GM19238 (cell line): ENCODE data around the gene CEP43.

ENCODE experiments used
- DNase-seq: peaks from one replicate; pipeline ENCODE4 v3.0.0; 2011; ENCODE audit warnings: low spot score; ENCODE audit not compliant: insufficient read length

The CEP43 gene, protein sequence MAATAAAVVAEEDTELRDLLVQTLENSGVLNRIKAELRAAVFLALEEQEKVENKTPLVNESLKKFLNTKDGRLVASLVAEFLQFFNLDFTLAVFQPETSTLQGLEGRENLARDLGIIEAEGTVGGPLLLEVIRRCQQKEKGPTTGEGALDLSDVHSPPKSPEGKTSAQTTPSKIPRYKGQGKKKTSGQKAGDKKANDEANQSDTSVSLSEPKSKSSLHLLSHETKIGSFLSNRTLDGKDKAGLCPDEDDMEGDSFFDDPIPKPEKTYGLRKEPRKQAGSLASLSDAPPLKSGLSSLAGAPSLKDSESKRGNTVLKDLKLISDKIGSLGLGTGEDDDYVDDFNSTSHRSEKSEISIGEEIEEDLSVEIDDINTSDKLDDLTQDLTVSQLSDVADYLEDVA

DNA sequence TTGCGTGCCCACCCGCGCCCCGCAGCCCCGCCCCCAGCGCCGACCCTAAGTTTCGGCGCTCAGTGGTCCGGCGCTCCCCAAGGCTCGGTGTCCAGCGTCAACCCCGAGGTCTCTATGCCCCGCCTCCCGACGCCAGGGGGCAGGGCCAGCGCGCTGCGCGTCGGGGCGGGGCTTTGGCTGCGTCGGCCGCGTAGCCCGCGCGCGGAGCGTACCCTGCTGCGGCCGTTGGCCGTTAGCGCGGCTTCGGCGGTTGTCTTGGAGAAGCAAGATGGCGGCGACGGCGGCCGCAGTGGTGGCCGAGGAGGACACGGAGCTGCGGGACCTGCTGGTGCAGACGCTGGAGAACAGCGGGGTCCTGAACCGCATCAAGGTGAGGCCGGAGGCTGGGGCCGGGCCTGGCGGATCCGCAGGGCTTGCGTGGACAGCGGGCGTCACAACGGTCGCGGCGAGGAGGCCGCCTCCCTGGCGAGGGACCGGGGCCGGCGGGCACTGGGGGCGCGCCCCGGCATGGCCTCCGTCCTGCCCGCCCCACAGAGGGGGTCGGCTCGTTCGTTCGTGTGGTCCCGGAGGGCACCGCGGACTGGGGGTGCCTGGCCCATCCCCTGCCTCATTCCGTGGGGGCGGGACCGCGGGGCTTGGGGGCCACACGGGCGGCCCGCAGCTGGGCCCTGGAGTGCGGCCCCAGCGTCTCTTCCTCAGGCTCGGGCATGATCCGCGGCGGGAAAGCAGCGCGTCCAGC is at the start of gene CEP43:
TSS of gene CEP43 (plus strand) at position 253 of the 739 bp plus-strand sequence. CDS start at position 269, 16 bp downstream.
- DNase-seq = peak; percentile 94

DNA sequence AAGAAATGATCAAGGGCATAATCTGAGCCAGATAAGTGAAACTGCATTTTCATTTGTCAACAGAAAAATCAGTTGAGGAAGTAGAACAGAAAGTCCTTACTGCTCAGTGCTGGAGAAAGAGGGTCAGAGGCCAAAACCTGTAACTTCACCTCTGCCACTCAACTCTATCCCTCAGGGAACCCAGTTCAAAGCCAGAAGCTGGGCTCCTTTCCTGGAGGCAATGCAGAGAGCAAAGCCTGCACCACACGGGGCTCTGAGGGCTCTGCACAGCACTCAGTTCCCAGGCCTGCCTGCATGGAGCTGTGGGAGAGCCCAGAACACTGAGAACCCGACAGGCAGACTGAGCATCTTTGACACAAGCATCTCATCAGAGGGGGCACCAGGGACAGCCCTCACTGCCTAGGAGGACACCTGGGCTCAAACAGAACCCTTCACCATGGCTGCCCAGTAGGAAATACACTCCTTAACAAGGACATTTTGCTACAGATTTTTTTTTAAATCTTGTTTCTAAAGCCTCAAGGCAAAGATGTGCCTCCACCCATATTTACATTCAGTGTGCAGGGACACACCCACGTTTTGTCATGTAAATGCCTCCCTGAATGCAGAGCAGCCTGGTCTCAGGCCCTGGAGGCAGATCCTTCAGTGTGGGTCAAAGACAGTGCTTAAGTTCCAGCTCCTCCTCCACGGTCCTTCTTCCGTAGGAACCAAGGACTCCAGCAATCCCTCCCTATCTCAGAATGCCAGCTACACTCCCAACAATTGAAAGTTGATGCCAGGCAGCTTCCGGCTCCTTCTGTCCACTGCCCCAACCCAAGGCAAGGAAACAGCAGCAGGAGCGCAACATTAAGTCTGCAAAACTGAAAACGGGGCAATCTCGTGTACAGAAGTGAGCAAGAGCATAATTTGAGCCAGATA is 49.4 kb upstream of the CEP43 start:
- DNase-seq = peak; percentile 34

DNA sequence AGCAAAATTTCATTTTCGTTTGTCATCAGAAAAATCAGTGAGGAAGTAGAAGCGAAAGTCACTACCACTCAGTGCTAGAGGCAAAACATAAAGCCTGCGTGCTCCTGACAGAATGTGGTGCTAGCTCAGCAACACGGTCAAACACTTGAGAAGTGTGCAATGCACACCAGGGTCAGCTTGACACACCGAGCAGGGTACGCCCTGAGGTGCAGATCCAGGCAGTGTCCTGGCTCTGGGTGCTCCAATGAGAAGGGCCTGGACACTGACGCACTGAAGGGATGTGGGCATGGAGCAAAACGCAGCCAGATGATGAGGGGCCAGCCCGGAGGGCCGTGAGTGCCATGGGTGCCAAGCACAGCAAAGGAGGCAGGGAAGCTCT is 48.8 kb upstream of the CEP43 start:
- peak; percentile 24 for DNase-seq

DNA sequence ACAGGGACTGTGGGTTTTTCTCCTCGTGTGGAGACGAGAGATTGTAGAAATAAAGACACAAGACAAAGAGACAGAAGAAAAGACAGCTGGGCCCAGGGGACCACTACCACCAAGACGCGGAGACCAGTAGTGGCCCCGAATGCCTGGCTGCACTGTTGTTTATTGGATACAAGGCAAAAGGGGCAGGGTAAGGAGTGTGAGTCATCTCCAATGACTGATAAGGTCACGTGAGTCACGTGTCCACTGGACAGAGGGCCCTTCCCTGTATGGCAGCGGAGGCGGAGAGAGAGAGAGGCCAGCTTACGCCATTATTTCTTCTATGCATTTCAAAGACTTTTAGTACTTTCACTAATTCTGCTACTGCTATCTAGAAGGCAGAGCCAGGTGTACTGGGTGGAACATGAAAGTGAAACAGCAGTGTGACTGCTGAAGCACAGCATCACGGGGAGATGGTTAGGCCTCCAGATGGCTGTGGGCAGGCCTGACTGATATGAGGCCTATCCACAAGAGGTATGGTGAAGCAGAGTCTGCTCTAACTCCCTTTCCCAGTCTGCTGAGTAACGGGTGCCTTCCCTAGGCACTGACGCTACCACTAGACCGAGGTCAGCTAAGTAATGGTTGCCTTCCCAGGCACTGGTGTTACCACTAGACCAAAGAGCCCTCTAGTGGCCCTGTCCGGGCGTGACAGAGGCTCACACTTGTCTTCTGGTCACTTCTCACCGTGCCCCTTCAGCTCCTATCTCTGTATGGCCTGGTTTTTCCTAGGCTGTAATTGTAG is 48.1 kb upstream of the CEP43 start:
- peak; percentile 32 for DNase-seq

DNA sequence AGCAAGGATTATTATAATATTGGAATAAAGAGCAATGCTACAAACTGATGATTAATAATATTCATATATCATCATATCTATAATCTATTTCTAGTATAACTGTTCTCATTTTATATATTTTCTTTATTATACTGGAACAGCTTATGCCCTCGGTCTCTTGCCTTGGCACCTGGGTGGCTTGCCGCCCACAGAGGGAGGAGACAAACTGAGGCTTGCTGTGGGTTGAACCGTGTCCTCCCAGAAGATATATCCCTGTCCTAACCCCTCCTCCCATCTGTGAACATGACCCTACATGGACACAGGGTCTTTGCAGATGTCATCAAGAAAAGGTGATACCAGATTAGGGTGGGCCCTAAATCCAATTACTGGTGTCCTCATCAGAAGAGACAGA is 47.5 kb upstream of the CEP43 start:
- DNase-seq = no peak

DNA sequence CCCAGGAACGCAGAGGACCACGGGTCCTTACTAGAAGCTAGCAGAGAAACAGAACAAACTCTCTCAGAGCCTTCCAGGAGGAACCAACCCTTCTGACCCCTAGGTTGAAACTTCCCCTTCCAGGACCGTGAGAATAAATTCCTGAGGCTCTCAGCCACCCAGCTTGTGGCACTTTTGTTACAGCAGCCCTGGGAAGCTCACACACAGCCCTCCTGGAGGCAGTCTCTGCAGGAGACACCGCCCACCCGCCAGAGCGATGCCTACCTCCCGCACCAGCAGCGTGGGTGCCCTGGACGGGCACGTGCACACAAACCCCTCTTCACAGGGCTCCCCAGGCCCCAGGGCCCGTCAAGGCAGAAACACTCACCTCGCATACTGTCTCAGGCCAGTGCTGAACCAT is 47.1 kb upstream of the CEP43 start:
- no peak for DNase-seq

DNA sequence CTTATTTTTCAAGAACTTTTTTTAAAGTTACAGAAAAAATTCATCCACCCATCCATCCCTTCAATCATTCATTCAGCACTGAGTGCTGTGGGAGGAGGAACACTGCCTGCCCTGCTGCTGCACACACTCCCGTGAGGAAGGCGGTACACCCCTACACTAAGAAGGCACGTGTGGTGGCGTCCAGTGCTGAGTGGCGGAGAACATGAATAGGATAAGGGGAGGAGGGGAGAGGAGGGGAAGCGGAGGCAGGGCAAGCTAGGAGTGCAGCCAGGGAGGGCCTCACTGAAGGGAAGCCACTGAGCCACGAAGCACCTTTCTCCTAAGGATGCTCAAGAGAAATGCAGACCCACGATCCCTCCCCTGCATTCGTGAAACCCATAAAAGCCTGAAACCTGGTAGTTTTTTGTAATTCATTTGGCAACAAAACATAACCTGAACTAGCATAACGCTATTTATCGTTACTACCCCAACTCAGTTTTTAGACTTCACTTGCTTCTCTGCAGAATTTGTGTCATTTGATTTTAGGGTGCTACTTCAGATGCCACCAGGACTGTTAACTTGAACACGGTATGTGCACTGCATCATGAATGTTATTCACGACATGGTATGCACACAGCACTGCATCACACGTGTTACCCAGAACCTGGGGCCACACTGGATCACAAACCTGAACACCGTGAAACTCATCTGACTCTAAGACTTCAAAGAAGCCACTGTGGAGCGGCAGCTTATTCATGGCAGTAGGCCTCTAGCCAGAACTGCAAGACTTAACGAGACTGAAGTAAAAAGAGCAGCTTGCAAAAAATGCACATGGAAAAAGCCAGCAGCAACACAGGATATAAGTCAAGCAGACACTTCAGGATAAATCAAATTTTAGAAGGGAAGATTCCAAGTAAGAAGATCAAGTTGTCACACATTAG is 46.4 kb upstream of the CEP43 start:
- no peak for DNase-seq

DNA sequence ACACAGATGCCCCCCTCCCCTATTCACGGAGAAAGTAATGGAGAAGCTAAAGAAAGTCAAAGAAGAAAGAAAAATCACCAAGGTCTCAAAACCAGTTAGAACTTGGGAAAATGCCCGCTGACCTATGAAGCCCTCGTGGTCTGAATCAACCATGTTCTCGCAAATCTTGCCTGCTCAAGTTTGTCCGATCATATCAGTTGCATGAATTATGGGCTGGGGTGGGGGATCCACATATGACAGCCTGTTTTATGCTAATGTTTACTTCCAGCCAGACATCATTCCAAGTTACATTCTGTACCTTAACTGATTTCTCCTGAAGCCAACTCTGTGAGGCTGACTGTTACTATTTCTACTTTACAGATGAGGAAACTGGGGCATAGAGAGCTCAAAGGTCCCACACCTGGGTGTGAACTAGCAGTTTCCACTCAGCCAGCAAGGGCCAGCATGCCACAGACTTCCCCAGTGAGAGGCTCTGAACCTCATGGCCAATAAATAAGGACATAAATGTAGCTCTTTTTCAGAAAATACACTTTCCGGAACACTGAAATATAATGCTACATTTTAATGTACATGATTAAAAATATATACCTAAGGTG is 45.0 kb upstream of the CEP43 start:
- DNase-seq = no peak

DNA sequence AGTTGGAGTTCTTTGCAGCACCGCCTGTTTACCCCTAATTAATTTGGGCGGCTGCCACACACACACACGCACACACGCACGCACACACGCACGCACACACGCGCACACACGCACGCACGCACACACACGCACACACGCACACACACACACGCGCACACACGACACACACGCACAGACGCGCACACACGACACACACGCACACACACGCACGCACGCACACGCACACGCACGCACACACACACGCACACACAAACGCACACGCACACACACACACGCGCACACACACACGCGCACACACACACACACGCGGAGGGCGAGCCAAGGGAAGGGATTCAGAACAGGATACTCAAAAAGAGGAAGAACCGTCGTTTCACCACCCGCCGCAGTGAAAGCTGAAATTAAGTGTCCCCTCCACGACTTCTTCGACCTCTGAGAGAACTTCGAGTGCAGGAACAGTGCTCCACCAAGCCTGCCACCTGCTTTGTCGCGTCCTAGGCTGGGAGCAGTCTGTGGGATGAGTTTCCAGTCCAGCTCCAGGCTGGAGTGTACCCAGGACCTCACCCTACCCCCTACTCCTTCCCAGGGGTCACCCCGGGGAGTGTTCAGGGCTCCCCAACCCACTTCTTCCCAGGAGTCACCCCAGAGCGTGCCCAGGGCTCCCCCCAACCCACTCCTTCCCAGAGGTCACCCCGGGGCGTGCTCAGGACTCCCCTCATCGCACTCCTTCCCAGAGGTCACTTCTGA is 43.9 kb upstream of the CEP43 start:
- DNase-seq = no peak

DNA sequence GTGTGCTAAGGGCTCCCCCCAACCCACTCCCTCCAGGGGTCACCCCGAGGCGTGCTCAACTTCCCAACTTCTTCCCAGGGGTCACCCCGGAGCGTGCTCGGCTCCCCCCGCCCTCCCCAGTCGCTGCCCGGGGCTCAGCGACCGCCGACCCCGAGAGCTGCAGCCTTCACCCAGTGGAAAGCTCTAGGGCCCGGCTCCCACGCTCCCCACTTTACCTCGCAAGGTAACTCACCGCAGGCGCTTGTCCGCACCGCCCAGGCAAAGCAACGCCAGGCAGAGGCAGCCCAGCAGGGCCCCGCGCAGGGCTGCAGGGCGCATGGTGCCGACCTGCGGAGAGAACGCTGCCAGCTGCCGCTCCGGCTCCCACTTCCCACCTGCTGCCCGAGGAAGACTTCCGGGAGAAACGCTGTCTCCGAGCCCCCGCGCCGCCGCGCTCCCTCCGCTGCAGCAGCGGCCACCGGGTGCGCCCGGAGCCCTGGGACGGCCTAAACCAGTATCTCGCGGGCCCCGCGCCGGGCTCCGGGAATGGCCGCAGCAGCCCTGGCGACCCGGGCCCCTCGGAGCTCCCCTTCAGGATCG is 43.2 kb upstream of the CEP43 start:
- DNase-seq = no peak

DNA sequence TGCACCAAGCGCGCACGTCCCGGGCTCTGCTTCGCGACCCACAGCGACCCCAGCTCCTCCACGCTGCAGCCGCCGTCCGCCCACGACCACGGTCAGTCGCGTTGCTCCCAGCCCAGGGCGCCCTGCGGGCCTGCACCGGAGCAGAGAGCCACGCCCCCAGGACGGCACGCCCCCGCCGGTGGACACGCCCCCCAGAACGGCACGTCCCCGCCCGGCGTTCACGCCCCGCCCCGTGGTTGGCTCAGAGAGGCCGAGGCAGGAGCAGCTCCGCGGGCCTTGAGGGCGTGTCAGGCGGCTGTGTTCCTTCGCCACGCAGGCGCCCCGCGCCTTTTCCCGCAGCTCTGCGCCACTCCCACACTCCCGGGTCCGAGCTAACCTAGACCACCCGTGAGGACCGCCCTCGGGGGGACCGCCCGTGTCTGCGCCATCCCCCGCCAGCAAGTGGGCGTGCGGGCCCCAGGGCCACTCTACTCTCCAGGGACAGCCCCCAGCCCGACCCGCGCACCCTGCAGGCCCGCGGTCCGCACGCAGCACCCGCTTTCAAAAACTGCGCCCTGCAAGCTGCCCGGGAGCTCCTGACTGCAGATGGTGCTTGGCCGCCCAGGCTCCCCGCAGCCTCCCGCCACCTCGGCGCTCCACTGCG is 42.6 kb upstream of the CEP43 start, which contains the start of gene RNASET2:
TSS of gene RNASET2 (minus strand) at position 107 of the 643 bp plus-strand sequence. CDS start 368 bp downstream, outside the sequence.
- peak; percentile 70 for DNase-seq

DNA sequence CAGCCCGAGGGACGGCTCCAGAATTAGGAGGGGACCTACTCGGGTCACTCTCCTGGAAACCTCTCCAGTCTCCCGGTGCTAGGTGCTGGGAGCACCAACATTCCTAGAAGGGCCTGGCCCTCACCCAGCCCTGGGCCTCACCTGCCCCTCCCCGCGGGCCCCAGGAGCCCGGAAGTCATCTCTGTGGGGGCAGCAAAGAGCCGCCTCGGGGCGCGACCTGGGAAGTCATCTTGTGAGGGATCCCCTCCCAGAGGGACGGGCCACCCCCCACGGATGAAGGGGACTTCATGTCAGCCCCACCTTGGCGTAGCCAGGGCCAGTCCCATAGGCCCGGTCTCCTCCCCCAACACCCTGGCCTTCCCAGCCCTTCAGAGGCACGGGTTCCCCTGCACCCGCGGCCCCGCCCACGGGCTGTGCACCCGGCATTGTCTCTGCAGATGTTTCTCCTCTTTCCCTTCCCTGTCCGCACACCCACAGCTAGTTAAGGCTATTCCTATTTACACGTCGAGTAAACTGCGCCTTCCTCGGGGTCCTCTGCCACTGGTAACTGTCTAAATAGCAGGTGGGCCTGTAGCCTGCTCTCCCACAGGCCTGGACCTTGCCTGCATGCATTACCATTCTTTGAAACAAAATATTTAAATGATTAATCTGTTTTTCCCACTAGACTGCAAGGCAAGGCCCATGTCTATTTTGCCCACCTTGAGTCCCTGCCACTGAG is 42.0 kb upstream of the CEP43 start:
- no peak for DNase-seq

DNA sequence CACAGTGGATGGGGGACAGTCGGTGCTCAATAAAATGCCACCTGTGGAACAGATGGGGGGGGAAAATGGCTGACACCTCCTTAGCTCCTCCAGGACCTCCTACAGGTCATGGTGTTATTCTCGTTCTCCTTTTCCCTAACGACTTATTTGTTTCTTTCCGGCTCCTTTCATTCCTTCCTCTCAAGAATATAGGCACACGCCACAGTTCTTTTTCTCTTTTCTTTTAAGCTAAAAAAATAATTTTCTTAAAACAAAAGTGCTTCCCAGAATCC is 41.5 kb upstream of the CEP43 start:
- DNase-seq = no peak

DNA sequence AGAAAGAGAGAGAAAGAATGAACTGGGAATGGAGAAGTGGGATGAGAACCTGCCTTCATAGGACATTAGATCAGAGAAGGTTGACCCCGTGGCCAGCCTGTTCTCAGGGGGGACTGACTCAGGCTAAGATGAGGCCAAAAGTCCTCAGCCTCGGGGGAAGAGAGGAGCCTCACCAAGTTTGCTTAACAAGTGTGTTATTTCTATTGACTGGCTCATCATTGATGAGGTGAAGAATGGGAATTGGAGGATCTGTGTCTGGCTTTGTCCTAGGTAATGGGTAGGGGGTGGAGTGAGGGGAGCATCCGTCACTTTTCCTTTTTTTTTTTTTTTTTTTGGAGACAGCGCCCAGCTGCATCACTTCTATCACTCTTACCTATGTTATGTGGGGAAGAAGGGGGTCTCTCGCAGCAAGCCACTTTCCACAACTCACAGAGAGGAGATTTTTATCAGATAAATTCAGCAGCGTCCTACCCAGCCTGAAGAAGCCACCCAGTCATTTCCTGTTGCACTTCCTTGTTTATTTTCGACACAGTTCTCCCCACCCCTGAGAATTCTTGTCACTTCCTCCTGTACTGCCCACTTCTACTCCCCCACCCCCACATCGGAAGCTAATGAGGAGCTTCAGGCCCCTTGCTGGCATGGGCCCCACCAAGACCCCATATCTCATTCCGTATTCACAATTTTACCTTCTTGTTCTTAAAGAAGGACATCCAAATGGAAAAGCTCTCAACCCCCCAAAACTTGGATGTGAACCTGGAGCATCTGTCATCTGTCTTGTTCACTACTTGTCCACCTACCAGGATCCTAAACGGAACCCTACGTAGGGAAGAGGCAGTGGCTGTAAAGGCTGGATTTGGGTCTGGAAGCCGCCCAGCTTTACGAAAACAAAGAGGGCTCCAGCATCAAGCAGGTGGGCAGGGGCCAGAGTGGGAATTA is 40.0 kb upstream of the CEP43 start:
- no peak for DNase-seq

DNA sequence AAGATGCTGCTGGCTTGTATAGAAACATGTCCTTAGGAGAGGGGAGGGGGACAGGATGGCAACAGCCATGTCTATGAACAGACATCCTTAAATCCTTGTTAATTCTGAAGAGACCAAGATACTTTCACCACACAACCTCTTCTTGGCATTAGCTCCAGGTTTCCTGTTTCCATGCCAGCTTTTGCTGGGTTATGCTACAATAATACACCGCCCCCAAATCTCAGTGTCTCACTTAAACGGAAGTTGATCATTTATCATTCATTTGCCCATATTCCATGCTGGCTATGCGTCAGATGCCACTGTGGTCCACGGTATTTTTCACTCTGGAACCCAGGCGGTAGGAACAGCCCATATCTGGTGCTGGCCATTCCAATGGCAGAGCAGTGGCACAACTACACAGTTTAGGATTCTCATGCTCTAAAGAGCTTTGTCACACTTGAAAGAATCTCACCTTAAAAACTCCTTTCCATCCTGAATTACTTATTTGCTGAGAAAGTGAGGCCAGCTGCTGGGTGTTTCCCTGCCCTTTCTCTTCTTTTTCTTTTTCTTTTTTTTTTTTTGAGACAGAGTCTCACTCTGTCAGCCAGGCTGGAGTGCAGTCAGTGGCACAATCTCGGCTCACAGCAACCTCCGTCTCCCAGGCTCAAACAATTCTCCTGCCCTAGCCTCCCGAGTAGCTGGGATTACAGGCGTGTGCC is 39.1 kb upstream of the CEP43 start:
- no peak for DNase-seq

DNA sequence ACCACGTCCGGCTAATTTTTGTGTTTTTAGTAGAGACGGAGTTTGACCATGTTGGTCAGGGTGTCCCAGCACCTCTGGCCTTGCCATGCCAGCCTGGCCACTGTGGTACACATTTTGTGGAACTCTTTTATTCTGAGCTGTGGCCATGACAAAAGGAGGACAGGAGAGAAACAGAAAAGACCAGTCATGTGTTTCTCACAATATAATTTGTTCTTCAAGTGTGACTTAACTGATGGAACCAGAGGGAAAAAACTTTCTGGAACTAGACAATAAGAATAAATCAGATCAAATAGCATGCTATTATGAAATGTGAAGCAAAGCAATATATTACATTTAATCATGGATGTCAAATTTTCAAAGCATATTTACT is 38.6 kb upstream of the CEP43 start:
- no peak for DNase-seq
